Neural cell (in vitro differentiated cells): ENCODE measurements around the gene KCNA3. TPM values are rescaled to one million over a fixed set of nuclear protein-coding genes. Genes with fewer than 3 reads are reported as not detected.

Experiments
- H2AFZ ChIP-seq: fragments of 200-600, 300-800 bp; sonication (generic), shearing (Covaris generic); 2 replicates; pipeline ENCODE4 v1.6.0; 2014; ENCODE audit warnings: low read depth, mild to moderate bottlenecking, antibody characterized with exemption, low read length, moderate library complexity
- H3F3A ChIP-seq: fragments of 200-600 bp; shearing (Covaris generic); 2 replicates; pipeline ENCODE4 v1.6.1; 2016; ENCODE audit warnings: mild to moderate bottlenecking, moderate library complexity, mixed read lengths, antibody characterized with exemption, low read length; ENCODE audit not compliant: insufficient read depth, poor library complexity, severe bottlenecking
- H3K27ac ChIP-seq: fragments of 200-600, 300-800 bp; sonication (generic), shearing (Covaris generic); 2 replicates; pipeline ENCODE4 v1.5.1; 2014; ENCODE audit warnings: mild to moderate bottlenecking, low read length, moderate library complexity
- H3K27me3 ChIP-seq: fragments of 300-800, 200-600 bp; sonication (generic), shearing (Covaris generic); 2 replicates; pipeline ENCODE4 v1.6.0; 2014; ENCODE audit warnings: mild to moderate bottlenecking, low read depth, low read length, moderate library complexity; ENCODE audit not compliant: insufficient read depth
- H3K36me3 ChIP-seq: fragments of 300-800, 200-600 bp; sonication (generic), shearing (Covaris generic); 2 replicates; pipeline ENCODE4 v1.5.1; 2014; ENCODE audit warnings: mild to moderate bottlenecking, antibody characterized with exemption, low read length, moderate library complexity; ENCODE audit not compliant: insufficient read depth
- H3K4me2 ChIP-seq: fragments of 300-800, 200-600 bp; sonication (generic), shearing (Covaris generic); 2 replicates; pipeline ENCODE4 v1.6.0; 2014; ENCODE audit warnings: mild to moderate bottlenecking, low read length
- H3K4me3 ChIP-seq: fragments of 300-800, 200-600 bp; sonication (generic), shearing (Covaris generic); 2 replicates; pipeline ENCODE4 v1.5.1; 2014; ENCODE audit warnings: mild to moderate bottlenecking, low read length, moderate library complexity
- H3K79me2 ChIP-seq: fragments of 200-600 bp; shearing (Covaris generic); replicated peaks from 2 replicates; pipeline ENCODE4 v1.6.0; 2014; ENCODE audit warnings: mild to moderate bottlenecking, low read length, moderate library complexity; ENCODE audit not compliant: insufficient read depth
- H3K9ac ChIP-seq: fragments of 300-800, 200-600 bp; sonication (generic), shearing (Covaris generic); 2 replicates; pipeline ENCODE4 v1.6.1; 2016; ENCODE audit warnings: mild to moderate bottlenecking, low read length, mixed read lengths
- H3K9me2 ChIP-seq: fragments of 200-600 bp; shearing (Covaris generic); 2 replicates; pipeline ENCODE4 v1.6.1; 2016; ENCODE audit warnings: mild to moderate bottlenecking, low read length, mixed read lengths; ENCODE audit not compliant: insufficient read depth
- H3K9me3 ChIP-seq: fragments of 200-600, 300-800 bp; sonication (generic), shearing (Covaris generic); 2 replicates; pipeline ENCODE4 v1.6.1; 2016; ENCODE audit warnings: mild to moderate bottlenecking, mixed run types, low read length, moderate library complexity, mixed read lengths
- H4K20me1 ChIP-seq: fragments of 200-600 bp; shearing (Covaris generic); 2 replicates; pipeline ENCODE4 v1.6.1; 2016; ENCODE audit warnings: mild to moderate bottlenecking, mixed run types; ENCODE audit not compliant: insufficient read depth
- EP300 ChIP-seq: fragments of 450-650 bp; conservative IDR thresholded peaks from 2 replicates; pipeline ENCODE4 v1.6.1; 2014; ENCODE audit warnings: antibody characterized with exemption, mild to moderate bottlenecking, moderate library complexity; ENCODE audit not compliant: poor library complexity, severe bottlenecking
- EZH2 ChIP-seq: fragments of 200-600, 300-800 bp; shearing (Covaris generic), sonication (generic); IDR thresholded peaks from 2 replicates; pipeline ENCODE4 v1.6.1; 2014; ENCODE audit warnings: antibody characterized with exemption, low read length, borderline replicate concordance, mild to moderate bottlenecking; ENCODE audit not compliant: insufficient read depth, poor library complexity, severe bottlenecking
- MXI1 ChIP-seq: fragments of 450-650 bp; conservative IDR thresholded peaks from 2 replicates; pipeline ENCODE4 v1.6.1; 2014; ENCODE audit warnings: antibody characterized with exemption, mild to moderate bottlenecking; ENCODE audit not compliant: poor library complexity, severe bottlenecking
- POLR2AphosphoS5 ChIP-seq: IDR thresholded peaks from 2 replicates; pipeline ENCODE4 v1.6.1; 2012
- RAD21 ChIP-seq: fragments of 450-650 bp; conservative IDR thresholded peaks from 2 replicates; pipeline ENCODE4 v1.6.1; 2014; ENCODE audit warnings: antibody characterized with exemption, mild to moderate bottlenecking, moderate library complexity
- SMC3 ChIP-seq: fragments of 450-650 bp; conservative IDR thresholded peaks from 2 replicates; pipeline ENCODE4 v1.6.1; 2014; ENCODE audit warnings: antibody characterized with exemption, mild to moderate bottlenecking, moderate library complexity; ENCODE audit not compliant: poor library complexity
- TAF1 ChIP-seq: IDR thresholded peaks from 2 replicates; pipeline ENCODE4 v1.6.1; 2012; ENCODE audit warnings: low read depth
- polyA plus RNA-seq: library from polyadenylated mRNA; depleted of rRNA; stranded (reverse); fragments of >200 nt; gene quantifications from 2 replicates; pipeline ENCODE4 v1.2.3, GENCODE V29; 2014
- TF ChIP-seq, protein P1 (sequence below): fragments of 450-650 bp; IDR thresholded peaks from 2 replicates; pipeline ENCODE4 v1.5.1; 2014; ENCODE audit warnings: antibody characterized with exemption, mild to moderate bottlenecking, moderate library complexity; ENCODE audit not compliant: poor library complexity, severe bottlenecking
- TF ChIP-seq, protein P2 (sequence below): IDR thresholded peaks from 2 replicates; pipeline ENCODE4 v1.6.1; 2012; ENCODE audit warnings: borderline replicate concordance

The KCNA3 gene
- polyA plus RNA-seq, 1 donor from 2014 or later, result 5.6 TPM

DNA sequence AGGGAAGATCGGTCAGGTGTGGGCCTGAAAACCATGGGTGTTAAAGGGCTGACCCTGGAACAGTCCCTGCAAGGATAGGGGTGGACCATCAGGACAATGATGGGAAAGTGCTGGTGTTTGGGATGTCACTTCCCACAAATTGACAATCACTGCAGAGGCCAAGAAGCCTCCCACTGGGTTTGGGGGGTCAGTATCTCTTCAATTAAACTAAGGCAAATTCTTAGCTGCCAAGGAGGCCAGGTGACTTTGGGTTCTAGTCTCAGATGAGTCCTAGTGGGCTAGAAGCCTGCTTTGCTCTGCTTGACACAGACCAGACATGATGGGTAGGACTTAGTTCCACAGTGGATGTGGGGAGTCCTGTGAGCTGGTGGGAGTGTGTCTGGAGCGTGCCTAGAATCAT, 39.3 kb downstream of the KCNA3 start:
- no peaks in the 10 kb centered on the region for H3K36me3 ChIP-seq
- H3K9me3 ChIP-seq, result no peaks in the 10 kb centered on the region
- H3K9ac ChIP-seq, result no peak overlapping the region
- H3K79me2 ChIP-seq, result no peaks in the 10 kb centered on the region
- no peaks in the 10 kb centered on the region for H3K9me2 ChIP-seq
- no peak overlapping the region for H3K4me3 ChIP-seq
- H4K20me1 ChIP-seq, result no peaks in the 10 kb centered on the region
- no peaks in the 10 kb centered on the region for H3F3A ChIP-seq
- H3K27ac ChIP-seq, result no peak overlapping the region
- no peaks in the 10 kb centered on the region for H3K27me3 ChIP-seq
- TF ChIP-seq TAF1 (no peak), MXI1 (no peak), EP300 (no peak), EZH2 (no peak), POLR2AphosphoS5 (no peak), RAD21 (no peak), SMC3 (no peak)
- TF ChIP-seq, protein P1, sequence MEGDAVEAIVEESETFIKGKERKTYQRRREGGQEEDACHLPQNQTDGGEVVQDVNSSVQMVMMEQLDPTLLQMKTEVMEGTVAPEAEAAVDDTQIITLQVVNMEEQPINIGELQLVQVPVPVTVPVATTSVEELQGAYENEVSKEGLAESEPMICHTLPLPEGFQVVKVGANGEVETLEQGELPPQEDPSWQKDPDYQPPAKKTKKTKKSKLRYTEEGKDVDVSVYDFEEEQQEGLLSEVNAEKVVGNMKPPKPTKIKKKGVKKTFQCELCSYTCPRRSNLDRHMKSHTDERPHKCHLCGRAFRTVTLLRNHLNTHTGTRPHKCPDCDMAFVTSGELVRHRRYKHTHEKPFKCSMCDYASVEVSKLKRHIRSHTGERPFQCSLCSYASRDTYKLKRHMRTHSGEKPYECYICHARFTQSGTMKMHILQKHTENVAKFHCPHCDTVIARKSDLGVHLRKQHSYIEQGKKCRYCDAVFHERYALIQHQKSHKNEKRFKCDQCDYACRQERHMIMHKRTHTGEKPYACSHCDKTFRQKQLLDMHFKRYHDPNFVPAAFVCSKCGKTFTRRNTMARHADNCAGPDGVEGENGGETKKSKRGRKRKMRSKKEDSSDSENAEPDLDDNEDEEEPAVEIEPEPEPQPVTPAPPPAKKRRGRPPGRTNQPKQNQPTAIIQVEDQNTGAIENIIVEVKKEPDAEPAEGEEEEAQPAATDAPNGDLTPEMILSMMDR, result no peak
- TF ChIP-seq, protein P2, sequence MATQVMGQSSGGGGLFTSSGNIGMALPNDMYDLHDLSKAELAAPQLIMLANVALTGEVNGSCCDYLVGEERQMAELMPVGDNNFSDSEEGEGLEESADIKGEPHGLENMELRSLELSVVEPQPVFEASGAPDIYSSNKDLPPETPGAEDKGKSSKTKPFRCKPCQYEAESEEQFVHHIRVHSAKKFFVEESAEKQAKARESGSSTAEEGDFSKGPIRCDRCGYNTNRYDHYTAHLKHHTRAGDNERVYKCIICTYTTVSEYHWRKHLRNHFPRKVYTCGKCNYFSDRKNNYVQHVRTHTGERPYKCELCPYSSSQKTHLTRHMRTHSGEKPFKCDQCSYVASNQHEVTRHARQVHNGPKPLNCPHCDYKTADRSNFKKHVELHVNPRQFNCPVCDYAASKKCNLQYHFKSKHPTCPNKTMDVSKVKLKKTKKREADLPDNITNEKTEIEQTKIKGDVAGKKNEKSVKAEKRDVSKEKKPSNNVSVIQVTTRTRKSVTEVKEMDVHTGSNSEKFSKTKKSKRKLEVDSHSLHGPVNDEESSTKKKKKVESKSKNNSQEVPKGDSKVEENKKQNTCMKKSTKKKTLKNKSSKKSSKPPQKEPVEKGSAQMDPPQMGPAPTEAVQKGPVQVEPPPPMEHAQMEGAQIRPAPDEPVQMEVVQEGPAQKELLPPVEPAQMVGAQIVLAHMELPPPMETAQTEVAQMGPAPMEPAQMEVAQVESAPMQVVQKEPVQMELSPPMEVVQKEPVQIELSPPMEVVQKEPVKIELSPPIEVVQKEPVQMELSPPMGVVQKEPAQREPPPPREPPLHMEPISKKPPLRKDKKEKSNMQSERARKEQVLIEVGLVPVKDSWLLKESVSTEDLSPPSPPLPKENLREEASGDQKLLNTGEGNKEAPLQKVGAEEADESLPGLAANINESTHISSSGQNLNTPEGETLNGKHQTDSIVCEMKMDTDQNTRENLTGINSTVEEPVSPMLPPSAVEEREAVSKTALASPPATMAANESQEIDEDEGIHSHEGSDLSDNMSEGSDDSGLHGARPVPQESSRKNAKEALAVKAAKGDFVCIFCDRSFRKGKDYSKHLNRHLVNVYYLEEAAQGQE, result no peak
- no peak overlapping the region for H3K4me2 ChIP-seq
- no peak overlapping the region for H2AFZ ChIP-seq

DNA sequence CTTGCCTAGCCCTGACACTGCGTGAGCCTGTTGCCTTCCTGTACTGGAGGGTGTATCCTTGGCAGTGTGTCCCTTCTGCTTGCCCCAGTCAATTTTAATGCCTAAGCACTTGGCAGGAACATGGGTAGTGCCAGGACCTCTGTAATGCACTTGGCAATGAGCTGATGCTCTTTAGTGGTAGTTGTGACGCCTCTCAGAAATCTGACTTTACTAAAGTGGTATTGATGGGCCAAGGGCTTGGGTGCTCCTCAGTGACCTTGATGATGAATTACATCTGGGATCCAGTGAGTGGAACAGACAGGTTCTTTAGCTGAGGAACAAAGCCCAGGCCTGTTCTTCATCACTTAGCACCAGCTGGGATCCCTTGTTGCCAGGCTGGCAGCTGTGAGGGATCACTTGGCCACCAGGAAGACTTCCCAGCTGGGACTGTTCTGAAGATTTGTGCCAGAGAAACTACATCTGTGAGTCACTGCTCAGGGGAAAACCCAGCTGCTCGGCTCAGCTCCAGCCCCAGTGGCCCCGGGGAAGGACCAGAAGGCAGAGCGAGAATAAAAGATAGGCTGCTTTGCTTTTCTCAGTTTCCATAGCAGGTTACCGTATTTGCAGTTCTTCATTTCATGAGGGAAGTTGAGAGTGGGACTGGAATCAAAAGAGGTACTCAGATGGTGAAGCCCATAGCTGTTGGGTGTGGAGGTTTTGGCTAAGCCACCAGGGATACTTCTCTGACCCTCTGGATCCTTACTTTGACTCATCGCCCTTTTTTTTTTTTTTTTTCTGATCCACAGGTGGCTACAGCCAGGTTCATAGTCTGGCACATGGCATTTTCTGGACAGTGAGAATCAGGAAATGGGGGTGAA, 40.1 kb downstream of the KCNA3 start:
- Histone ChIP-seq H3K36me3 (no peaks in the 10 kb centered on the region), H3K9me2 (no peaks in the 10 kb centered on the region), H3K79me2 (no peaks in the 10 kb centered on the region), H3K4me2 (no peak overlapping the region), H3K9me3 (no peaks in the 10 kb centered on the region), H3K4me3 (no peak overlapping the region), H2AFZ (no peak overlapping the region), H3K9ac (no peak overlapping the region), H3K27ac (no peak overlapping the region), H4K20me1 (no peaks in the 10 kb centered on the region), H3F3A (no peaks in the 10 kb centered on the region), H3K27me3 (no peaks in the 10 kb centered on the region)
- TF ChIP-seq EP300, result no peak
- no peak for TF ChIP-seq POLR2AphosphoS5
- TF ChIP-seq, protein P2, result no peak
- no peak for TF ChIP-seq TAF1
- TF ChIP-seq, protein P1, result no peak
- TF ChIP-seq RAD21, result no peak
- TF ChIP-seq EZH2, result no peak
- TF ChIP-seq MXI1, result no peak
- no peak for TF ChIP-seq SMC3
